ENCODE data around the gene TRIM63.

The TRIM63 gene

DNA sequence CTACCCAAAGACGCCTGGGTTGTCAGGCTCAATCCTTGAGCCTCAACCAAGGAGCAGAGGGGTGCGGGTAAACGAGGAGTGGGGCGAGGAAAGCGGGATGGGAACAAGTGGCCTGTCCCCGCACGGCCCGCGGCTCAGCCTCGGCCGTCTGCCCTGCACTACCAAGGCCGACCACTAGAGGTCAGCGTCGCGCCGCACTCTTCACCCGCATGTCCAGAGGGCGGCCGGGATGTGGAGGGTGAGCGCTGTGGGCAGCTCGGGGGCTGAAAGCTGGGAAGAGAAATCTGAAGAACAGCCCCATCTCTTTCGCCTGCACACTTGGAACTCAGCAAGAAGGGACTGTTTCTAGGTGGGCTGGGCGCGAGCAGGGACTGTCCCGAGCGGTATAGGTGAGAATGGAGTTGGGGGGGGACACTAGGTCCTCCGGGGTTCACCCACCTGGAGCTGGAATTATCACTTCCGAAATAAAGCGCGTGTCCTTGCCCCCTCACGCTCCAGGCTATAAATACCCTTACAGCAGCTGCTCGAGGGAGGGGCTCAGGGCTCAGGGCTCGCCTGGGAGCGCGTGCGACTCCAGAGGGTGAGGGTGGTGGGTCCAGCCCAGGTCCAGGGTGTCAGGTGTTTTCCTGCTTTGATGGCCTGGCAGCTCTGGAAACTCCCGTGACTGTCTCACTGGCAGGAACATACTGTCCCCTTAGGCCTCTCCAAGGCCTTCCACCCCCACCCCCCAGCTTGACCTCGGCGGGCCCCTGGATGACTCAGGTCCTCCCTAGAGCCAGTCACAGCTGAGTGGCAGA, 31.3 kb downstream of the TRIM63 start:
- TF ChIP-seq BACH2 (CRISPR knock-in tag; IDR thresholded peaks at IDR 0.05; ENCODE audit: borderline replicate concordance) (no peak), TSHZ2 (CRISPR knock-in tag; IDR thresholded peaks at IDR 0.05) (no peak), GLIS3 (CRISPR knock-in tag; IDR thresholded peaks at IDR 0.05) (no peak), ISL1 (CRISPR knock-in tag; IDR thresholded peaks at IDR 0.05) (no peak), OSR1 (CRISPR knock-in tag; IDR thresholded peaks at IDR 0.05) (no peak), ESRRG (CRISPR knock-in tag; IDR thresholded peaks at IDR 0.05) (no peak), CSDC2 (CRISPR knock-in tag; IDR thresholded peaks at IDR 0.05) (no peak), ZNF8 (CRISPR knock-in tag; IDR thresholded peaks at IDR 0.05) (no peak), TOX (CRISPR knock-in tag; IDR thresholded peaks at IDR 0.05; ENCODE audit: borderline replicate concordance) (no peak), PPARA (CRISPR knock-in tag; IDR thresholded peaks at IDR 0.05; ENCODE audit: borderline replicate concordance) (no peak), ARNTL (CRISPR knock-in tag; IDR thresholded peaks at IDR 0.05; ENCODE audit: borderline replicate concordance, low read depth) (no peak)
- TF ChIP-seq, protein P1, sequence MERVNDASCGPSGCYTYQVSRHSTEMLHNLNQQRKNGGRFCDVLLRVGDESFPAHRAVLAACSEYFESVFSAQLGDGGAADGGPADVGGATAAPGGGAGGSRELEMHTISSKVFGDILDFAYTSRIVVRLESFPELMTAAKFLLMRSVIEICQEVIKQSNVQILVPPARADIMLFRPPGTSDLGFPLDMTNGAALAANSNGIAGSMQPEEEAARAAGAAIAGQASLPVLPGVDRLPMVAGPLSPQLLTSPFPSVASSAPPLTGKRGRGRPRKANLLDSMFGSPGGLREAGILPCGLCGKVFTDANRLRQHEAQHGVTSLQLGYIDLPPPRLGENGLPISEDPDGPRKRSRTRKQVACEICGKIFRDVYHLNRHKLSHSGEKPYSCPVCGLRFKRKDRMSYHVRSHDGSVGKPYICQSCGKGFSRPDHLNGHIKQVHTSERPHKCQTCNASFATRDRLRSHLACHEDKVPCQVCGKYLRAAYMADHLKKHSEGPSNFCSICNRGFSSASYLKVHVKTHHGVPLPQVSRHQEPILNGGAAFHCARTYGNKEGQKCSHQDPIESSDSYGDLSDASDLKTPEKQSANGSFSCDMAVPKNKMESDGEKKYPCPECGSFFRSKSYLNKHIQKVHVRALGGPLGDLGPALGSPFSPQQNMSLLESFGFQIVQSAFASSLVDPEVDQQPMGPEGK (CRISPR knock-in tag; IDR thresholded peaks at IDR 0.05; ENCODE audit: borderline replicate concordance), result no peak
- TF ChIP-seq, protein P2, sequence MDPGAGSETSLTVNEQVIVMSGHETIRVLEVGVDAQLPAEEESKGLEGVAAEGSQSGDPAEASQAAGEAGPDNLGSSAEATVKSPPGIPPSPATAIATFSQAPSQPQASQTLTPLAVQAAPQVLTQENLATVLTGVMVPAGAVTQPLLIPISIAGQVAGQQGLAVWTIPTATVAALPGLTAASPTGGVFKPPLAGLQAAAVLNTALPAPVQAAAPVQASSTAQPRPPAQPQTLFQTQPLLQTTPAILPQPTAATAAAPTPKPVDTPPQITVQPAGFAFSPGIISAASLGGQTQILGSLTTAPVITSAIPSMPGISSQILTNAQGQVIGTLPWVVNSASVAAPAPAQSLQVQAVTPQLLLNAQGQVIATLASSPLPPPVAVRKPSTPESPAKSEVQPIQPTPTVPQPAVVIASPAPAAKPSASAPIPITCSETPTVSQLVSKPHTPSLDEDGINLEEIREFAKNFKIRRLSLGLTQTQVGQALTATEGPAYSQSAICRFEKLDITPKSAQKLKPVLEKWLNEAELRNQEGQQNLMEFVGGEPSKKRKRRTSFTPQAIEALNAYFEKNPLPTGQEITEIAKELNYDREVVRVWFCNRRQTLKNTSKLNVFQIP (CRISPR knock-in tag; IDR thresholded peaks at IDR 0.05; ENCODE audit: borderline replicate concordance, low read depth), result no peak
- ATAC-seq, result peak; percentile 92

- no peak for TF ChIP-seq ZNF8 (CRISPR knock-in tag; IDR thresholded peaks at IDR 0.05)
- TF ChIP-seq ZNF565 (CRISPR knock-in tag; conservative IDR thresholded peaks at IDR 0.05; ENCODE audit: low read depth), result no peak
- no peak for TF ChIP-seq BACH2 (CRISPR knock-in tag; IDR thresholded peaks at IDR 0.05; ENCODE audit: borderline replicate concordance)
- no peak for TF ChIP-seq ZFP30 (CRISPR knock-in tag; IDR thresholded peaks at IDR 0.05)
- ATAC-seq, result peak; percentile 95
These were observed 32.0 kb downstream of the TRIM63 start for GRCh38 chr1:26035203-26035958.

DNA sequence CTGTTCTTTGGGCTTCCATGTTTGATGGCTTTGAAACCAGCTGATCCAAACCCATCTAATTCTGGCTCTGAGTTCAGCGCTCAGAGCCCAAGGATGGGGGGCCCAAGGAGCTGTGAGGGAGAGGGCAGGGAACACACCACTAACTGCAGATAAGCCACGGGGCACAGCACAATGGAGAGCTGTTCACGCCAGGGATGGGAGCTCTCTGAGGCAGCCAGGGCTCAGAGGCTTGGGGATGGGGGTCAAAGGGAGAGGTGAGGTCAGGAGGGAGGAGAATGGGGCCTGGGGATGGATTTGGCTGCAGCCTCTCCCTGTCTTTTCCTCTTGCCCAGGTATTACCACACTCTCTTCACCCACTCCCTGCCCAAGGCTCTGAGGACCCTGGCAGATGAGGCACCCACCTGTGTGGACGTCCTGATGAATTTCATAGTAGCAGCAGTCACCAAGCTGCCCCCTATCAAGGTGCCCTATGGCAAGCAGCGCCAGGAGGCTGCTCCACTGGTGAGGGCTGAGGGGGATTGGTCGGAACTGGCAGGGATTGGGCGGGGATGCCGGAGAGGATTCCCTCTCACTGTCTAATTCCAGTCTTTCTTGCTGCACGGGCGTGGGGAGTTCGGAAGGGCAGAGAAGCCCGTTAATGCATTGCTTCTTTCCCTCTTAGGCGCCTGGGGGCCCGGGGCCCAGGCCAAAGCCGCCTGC, 32.8 kb downstream of the TRIM63 start:
- peak; percentile 34 for ATAC-seq
- TF ChIP-seq PPARA (CRISPR knock-in tag; IDR thresholded peaks at IDR 0.05; ENCODE audit: borderline replicate concordance) (no peak), ZNF565 (CRISPR knock-in tag; conservative IDR thresholded peaks at IDR 0.05; ENCODE audit: low read depth) (no peak), ARNTL (CRISPR knock-in tag; IDR thresholded peaks at IDR 0.05; ENCODE audit: borderline replicate concordance, low read depth) (no peak), CSDC2 (CRISPR knock-in tag; IDR thresholded peaks at IDR 0.05) (no peak), TCF4 (CRISPR knock-in tag; IDR thresholded peaks at IDR 0.05; ENCODE audit: borderline replicate concordance) (no peak)
- TF ChIP-seq, protein P2 (CRISPR knock-in tag; IDR thresholded peaks at IDR 0.05; ENCODE audit: borderline replicate concordance, low read depth), result no peak
- TF ChIP-seq, protein P3, sequence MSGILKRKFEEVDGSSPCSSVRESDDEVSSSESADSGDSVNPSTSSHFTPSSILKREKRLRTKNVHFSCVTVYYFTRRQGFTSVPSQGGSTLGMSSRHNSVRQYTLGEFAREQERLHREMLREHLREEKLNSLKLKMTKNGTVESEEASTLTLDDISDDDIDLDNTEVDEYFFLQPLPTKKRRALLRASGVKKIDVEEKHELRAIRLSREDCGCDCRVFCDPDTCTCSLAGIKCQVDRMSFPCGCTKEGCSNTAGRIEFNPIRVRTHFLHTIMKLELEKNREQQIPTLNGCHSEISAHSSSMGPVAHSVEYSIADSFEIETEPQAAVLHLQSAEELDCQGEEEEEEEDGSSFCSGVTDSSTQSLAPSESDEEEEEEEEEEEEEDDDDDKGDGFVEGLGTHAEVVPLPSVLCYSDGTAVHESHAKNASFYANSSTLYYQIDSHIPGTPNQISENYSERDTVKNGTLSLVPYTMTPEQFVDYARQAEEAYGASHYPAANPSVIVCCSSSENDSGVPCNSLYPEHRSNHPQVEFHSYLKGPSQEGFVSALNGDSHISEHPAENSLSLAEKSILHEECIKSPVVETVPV (CRISPR knock-in tag; IDR thresholded peaks at IDR 0.05), result no peak

Data from SK-N-SH treated with all-trans-retinoic acid at 6 μM for 48 hours (cell line).